Measurements from ENCODE around the gene LANCL3. TPM values are rescaled to one million over a fixed set of nuclear protein-coding genes. Genes with fewer than 3 reads are reported as not detected.

The LANCL3 gene
- total RNA-seq, 1 experiment from 2014 or later, result 0.26 TPM

- no peak overlapping the region for H3K4me2 ChIP-seq (ENCODE audit: low read length)
- BruUV-seq (replicated peaks), result no TSS peak
- ChIA-PET POLR2A (ENCODE audit: unreplicated experiment) (interaction anchor here (0.5 kb wide), 1 partner anchor 28 kb away, joined by 3 read pairs; no protein-coding TSS in a partner anchor), CTCF (no interaction called here)
- H3K27me3 ChIP-seq (ENCODE audit: low read length), result no peaks in the 10 kb centered on the region
- H3K4me3 ChIP-seq (ENCODE audit: low read length), result no peak overlapping the region
- H3K9ac ChIP-seq (ENCODE audit: low read length), result no peak overlapping the region
- no peak overlapping the region for H3K27ac ChIP-seq (ENCODE audit: low read length)
- DNase-seq, result peak; percentile 64
- no peak overlapping the region for H2AFZ ChIP-seq (ENCODE audit: low read length)
- intact Hi-C loops (cut with micrococcal nuclease), result loop anchor here (5.0 kb wide), 1 partner anchor 50 kb away; no protein-coding TSS in a partner anchor
- no peaks in the 10 kb centered on the region for H3K9me2 ChIP-seq (replicated peaks; ENCODE audit: low read length)
- TF ChIP-seq EZH2phosphoT487 (IDR thresholded peaks at IDR 0.05; ENCODE audit: borderline replicate concordance, low read length) (no peak), CTCF (conservative IDR thresholded peaks at IDR 0.05; ENCODE audit: low read depth, low read length) (no peak), EZH2 (IDR thresholded peaks at IDR 0.05; ENCODE audit: low read length, unreplicated experiment) (no peak)
- H3F3A ChIP-seq (ENCODE audit: low read length, unreplicated experiment), result no peaks in the 10 kb centered on the region
- no peaks in the 10 kb centered on the region for H4K20me1 ChIP-seq (ENCODE audit: low read length)
- H3K36me3 ChIP-seq (ENCODE audit: low read depth, low read length), result no peaks in the 10 kb centered on the region
- no peaks in the 10 kb centered on the region for H3K9me3 ChIP-seq (ENCODE audit: low read length)
- ATAC-seq, result peak; percentile 88
- peaks cover 6% of the 10 kb centered on the region; the same call in 1 of the 2 replicates for H3K4me1 ChIP-seq (ENCODE audit: insufficient read depth, low read length)
- H3K79me2 ChIP-seq (ENCODE audit: low read length), result no peaks in the 10 kb centered on the region
Observed at GRCh38 chrX:37627602-37628001, 56.1 kb downstream of the LANCL3 start.

- intact Hi-C loops (cut with micrococcal nuclease), result no loop called here
- Histone ChIP-seq H3K9me3 (ENCODE audit: low read length) (no peaks in the 10 kb centered on the region), H4K20me1 (ENCODE audit: low read length) (no peaks in the 10 kb centered on the region), H3F3A (ENCODE audit: low read length, unreplicated experiment) (no peaks in the 10 kb centered on the region), H2AFZ (ENCODE audit: low read length) (no peak overlapping the region), H3K27ac (ENCODE audit: low read length) (no peak overlapping the region), H3K9ac (ENCODE audit: low read length) (no peak overlapping the region), H3K4me3 (ENCODE audit: low read length) (no peak overlapping the region), H3K79me2 (ENCODE audit: low read length) (no peaks in the 10 kb centered on the region), H3K4me2 (ENCODE audit: low read length) (no peak overlapping the region), H3K27me3 (ENCODE audit: low read length) (no peaks in the 10 kb centered on the region), H3K9me2 (replicated peaks; ENCODE audit: low read length) (no peaks in the 10 kb centered on the region), H3K4me1 (ENCODE audit: insufficient read depth, low read length) (no peaks in the 10 kb centered on the region), H3K36me3 (ENCODE audit: low read depth, low read length) (no peaks in the 10 kb centered on the region)
- CTCF ChIA-PET, result no interaction called here
- DNase-seq (no peak), ATAC-seq (no peak)
- no TSS peak for BruUV-seq (replicated peaks)
- POLR2A ChIA-PET (ENCODE audit: unreplicated experiment), result no interaction called here
- TF ChIP-seq EZH2 (IDR thresholded peaks at IDR 0.05; ENCODE audit: low read length, unreplicated experiment) (no peak), CTCF (conservative IDR thresholded peaks at IDR 0.05; ENCODE audit: low read depth, low read length) (no peak), EZH2phosphoT487 (IDR thresholded peaks at IDR 0.05; ENCODE audit: borderline replicate concordance, low read length) (no peak)
Observed at GRCh38 chrX:37638047-37638446, 66.6 kb downstream of the LANCL3 start.

DNA sequence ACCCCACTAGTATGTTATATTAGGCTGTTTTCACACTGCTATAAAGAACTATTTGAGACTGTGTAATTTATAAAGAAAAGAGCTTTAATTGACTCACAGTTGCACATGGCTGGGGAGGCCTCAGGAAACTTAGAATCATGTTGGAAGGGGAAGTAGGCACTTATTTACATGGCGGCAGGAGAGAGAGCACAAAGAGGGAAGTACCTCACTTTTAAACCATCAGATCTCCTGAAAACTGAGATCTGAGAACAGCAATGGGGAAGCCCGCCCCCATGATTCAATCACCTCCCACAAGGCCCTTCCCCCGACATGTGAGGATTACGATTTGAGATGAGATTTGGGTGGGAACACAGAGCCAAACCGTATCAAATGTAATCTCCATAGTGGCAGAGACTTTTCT is 68.7 kb downstream of the LANCL3 start:
- no peaks in the 10 kb centered on the region for H3K9me3 ChIP-seq (ENCODE audit: low read length)
- no peak overlapping the region for H2AFZ ChIP-seq (ENCODE audit: low read length)
- no peak for DNase-seq
- intact Hi-C loops (cut with micrococcal nuclease), result no loop called here
- ChIA-PET CTCF (no interaction called here), POLR2A (ENCODE audit: unreplicated experiment) (no interaction called here)
- H3K79me2 ChIP-seq (ENCODE audit: low read length), result no peaks in the 10 kb centered on the region
- H3F3A ChIP-seq (ENCODE audit: low read length, unreplicated experiment), result no peaks in the 10 kb centered on the region
- ATAC-seq, result no peak
- H3K27me3 ChIP-seq (ENCODE audit: low read length), result no peaks in the 10 kb centered on the region
- no peak overlapping the region for H3K4me2 ChIP-seq (ENCODE audit: low read length)
- H3K4me1 ChIP-seq (ENCODE audit: insufficient read depth, low read length), result peaks cover 13% of the 10 kb centered on the region
- H3K36me3 ChIP-seq (ENCODE audit: low read depth, low read length), result no peaks in the 10 kb centered on the region
- TF ChIP-seq EZH2phosphoT487 (IDR thresholded peaks at IDR 0.05; ENCODE audit: borderline replicate concordance, low read length) (no peak), EZH2 (IDR thresholded peaks at IDR 0.05; ENCODE audit: low read length, unreplicated experiment) (no peak), CTCF (conservative IDR thresholded peaks at IDR 0.05; ENCODE audit: low read depth, low read length) (no peak)
- H3K9me2 ChIP-seq (replicated peaks; ENCODE audit: low read length), result no peaks in the 10 kb centered on the region
- H3K9ac ChIP-seq (ENCODE audit: low read length), result no peak overlapping the region
- no TSS peak for BruUV-seq (replicated peaks)
- H3K27ac ChIP-seq (ENCODE audit: low read length), result no peak overlapping the region
- no peaks in the 10 kb centered on the region for H4K20me1 ChIP-seq (ENCODE audit: low read length)
- no peak overlapping the region for H3K4me3 ChIP-seq (ENCODE audit: low read length)

All from PC-3 (cell line).